HTR-8/SVneo (cell line): ENCODE measurements around the gene CYB5D1.

Experiments
- DNase-seq: peaks from one replicate; pipeline ENCODE4 v3.0.0; 2011; ENCODE audit warnings: low spot score, mixed read lengths; ENCODE audit not compliant: insufficient read length
- FAIRE-seq: peaks from 2 replicates; lab custom pipeline; 2011; peaks lifted over from hg19 to GRCh38; lab: Jason Lieb, UNC

CYB5D1 gene

DNA sequence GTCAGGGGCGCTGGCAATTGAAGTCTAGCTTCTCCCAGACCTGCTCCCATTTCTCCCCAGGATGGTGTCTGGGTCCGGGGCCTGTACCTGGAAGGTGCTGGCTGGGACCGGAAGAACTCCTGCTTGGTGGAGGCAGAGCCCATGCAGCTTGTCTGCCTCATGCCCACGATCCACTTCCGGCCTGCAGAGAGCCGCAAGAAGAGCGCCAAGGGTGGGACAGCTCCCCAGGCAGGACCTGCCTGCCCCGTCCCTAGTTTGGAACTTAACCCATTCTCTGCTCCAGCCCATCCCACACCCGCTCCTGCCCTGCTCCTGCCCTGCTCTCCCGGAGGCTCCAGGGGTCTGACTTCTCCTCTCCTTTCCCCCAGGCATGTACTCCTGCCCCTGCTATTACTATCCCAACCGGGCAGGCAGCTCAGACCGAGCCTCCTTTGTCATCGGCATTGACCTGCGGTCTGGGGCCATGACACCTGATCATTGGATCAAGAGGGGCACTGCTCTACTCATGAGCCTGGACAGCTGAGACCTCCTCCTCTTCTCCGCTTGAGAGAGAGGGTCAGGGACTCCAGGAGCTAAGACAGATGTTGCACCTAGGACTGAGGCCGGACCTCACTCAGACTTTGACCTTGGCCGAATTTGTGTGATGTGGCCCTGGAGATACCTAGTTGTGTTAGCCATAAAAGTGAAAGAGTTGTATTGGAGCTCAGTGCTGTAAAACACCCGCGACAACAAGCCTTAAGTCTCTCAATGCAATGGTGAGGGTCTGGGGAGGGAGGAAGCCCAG is 24.6 kb upstream of the CYB5D1 start:
- no peak for FAIRE-seq
- no peak for DNase-seq

- peak; percentile 96 for FAIRE-seq
- peak; percentile 93 for DNase-seq
Measured at GRCh38 chr17:7833795-7834541, 23.8 kb upstream of the CYB5D1 start, which contains the start of gene KDM6B. Gene KDM6B, plus strand, starts transcription at chr17:7834217. Its CDS starts 11,338 bp downstream, at chr17:7845555.

GRCh38 chr17:7834542-7834956 is 23.3 kb upstream of the CYB5D1 start:
- no peak for FAIRE-seq

DNA sequence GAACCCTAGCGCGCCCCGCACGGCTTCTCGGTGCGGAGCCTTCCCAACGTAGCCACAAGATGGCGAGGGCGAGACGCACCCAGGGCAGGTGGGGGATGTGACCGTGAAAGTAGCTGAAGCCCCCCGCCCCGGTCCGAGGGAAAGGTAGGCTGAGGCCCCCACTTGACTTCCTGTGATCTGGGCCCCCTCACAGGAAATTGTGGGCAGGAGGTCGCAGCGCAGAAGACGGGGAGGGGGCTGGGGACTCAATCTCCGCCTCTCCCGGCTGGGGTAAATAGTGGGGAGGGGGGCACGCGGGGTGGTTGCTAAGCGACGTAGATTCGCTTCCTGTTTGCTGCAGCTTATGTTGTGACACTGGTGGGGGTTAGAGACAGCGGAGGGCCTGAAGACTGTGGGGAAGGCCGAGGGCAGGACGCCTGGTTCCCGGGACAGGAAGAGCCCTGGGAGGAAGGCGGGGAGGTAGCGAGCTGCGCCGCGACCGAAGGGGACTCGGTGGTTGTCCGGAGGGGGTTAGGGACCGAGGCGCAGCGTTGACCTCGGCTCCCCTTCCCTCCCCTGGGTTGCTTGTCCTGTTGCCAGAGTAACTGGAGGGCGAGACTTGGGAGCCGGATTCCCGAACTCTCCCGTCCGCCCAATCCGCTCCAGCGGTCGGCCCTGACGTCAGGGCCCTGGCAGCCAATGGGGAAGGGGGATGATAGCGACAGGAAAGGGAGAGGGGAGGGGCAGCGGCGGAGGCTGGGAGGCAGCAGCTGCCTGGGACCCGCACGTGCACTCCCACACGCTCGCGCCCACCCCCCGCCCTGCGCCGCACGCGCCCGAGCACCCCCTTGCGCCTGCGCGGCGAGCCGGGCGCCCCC is 22.6 kb upstream of the CYB5D1 start:
- FAIRE-seq = peak; percentile 99

More at GRCh38 chr17:7834542-7834956, 23.3 kb upstream of the CYB5D1 start:
- DNase-seq = no peak

DNA sequence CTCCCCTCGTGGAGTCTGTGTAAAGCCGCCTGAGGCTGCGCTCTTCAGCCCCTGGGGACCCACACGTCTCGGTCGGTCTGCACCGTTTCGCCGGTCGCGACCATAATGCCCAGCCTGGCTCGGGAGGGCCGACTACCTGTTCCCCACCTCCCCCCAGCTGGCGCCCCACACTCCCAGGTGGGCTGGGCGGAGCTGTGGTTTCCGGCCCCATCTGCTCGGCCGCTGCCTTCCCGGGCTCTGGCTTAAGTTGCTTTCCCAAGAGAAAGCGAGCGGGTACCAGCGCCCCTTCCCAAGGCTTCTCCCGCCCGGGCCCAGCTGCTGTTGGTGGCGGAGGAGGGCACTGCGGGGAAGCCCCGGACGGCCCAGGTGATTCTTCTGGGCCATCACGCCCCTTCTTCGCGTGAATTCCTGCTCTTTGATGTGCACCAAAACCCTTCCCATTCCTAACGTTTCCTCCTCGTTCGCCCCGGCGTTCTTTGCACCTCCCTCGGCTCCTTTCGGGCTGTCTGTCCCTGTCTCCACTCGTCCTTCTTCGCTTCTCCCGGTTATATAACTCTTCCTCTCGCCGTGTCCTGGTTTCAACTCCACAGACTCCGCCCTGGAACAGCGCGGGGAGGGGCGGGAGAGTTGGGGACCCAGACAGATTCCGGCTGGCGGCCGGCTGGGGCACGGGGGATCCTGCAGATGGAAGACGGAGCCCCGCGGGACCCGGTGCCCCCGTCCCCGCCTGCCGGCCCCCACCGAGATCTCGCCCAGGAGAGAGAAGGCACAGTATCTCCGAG is 21.8 kb upstream of the CYB5D1 start:
- DNase-seq (no peak), FAIRE-seq (no peak)

More for the DNA sequence above, 22.6 kb upstream of the CYB5D1 start:
- DNase-seq = peak; percentile 98

GRCh38 chr17:7836596-7837407 is 21.0 kb upstream of the CYB5D1 start:
- DNase-seq (peak; percentile 87), FAIRE-seq (peak; percentile 92)

DNA sequence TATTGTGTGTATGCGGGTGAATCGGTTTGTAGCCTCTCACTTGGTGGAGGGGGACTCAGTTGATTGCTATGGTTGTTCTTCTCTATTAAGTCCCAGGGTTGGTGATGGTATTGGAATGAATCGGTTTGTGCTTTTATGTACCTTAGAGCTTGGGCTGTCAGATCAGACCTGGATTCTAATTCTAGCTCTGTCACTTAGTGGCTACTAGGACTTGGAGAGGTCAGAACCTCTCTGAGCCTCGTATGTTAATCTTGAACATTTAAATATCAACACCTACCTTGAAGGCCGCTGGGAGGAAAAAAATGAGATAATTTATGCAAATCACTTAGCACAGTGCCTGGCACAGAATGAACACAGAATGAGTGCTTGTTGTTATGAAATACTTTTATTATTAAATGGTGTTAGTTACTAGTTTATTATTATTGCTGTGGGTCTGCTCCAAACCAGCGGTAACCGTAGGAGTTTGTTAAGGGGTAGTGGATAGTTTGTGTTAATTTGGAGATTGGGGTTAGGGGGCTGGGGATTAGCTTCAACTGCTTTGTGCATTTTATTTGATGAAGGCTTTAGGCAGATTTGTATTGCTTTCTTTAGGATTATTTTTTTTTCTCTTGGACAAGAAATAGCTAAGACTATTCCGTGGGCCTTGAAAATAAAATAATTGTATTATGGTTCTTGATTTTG is 20.3 kb upstream of the CYB5D1 start:
- FAIRE-seq = no peak

GRCh38 chr17:7838090-7839075 is 19.4 kb upstream of the CYB5D1 start:
- FAIRE-seq = no peak
- no peak for DNase-seq

More for the DNA sequence above, 20.3 kb upstream of the CYB5D1 start:
- no peak for DNase-seq

DNA sequence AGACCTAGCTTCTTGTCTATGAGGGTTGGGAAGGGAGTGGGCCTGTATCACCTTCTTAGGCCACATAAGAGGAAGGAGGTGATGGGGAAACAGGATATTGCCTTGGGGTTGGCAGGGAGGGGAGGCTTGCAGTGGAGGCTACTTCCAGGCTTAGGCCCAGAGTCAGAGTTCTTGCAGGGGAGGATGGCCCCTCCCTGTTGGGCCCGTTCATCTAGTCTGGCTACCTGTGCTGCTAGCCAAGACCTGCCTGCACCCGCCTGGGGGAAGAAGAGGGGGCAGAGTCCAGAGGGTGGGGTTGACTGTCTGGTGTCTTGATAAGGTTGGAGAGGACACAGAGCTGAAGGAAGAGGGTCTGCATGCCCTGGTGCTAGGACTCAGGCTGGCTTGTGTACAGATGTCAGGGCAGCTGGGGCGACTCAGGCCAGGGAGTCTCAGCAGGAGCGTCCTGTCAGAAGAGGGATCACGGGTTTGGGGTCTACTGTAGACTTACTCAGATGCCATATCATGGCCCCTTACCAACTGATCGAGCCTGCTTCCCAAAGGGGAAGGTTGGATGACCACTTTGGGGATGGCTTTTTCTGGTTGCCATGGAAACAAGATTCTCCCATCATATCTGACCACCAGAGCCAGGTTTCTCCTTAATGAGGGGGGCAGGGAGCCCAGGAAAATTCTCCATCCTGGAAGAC is 18.5 kb upstream of the CYB5D1 start:
- DNase-seq (no peak), FAIRE-seq (no peak)

- no peak for DNase-seq
- no peak for FAIRE-seq
Measured at GRCh38 chr17:7839876-7840261, 17.9 kb upstream of the CYB5D1 start.

- DNase-seq = no peak
- FAIRE-seq = no peak
Measured at GRCh38 chr17:7840441-7840840, 17.4 kb upstream of the CYB5D1 start.

GRCh38 chr17:7840875-7841274 is 16.9 kb upstream of the CYB5D1 start:
- no peak for FAIRE-seq
- DNase-seq = no peak

- FAIRE-seq (peak; percentile 92), DNase-seq (peak; percentile 74)
Measured at GRCh38 chr17:7841396-7841914, 16.3 kb upstream of the CYB5D1 start.

- FAIRE-seq (peak; percentile 86), DNase-seq (peak; percentile 79)
Measured at GRCh38 chr17:7841915-7842379, 15.9 kb upstream of the CYB5D1 start.

DNA sequence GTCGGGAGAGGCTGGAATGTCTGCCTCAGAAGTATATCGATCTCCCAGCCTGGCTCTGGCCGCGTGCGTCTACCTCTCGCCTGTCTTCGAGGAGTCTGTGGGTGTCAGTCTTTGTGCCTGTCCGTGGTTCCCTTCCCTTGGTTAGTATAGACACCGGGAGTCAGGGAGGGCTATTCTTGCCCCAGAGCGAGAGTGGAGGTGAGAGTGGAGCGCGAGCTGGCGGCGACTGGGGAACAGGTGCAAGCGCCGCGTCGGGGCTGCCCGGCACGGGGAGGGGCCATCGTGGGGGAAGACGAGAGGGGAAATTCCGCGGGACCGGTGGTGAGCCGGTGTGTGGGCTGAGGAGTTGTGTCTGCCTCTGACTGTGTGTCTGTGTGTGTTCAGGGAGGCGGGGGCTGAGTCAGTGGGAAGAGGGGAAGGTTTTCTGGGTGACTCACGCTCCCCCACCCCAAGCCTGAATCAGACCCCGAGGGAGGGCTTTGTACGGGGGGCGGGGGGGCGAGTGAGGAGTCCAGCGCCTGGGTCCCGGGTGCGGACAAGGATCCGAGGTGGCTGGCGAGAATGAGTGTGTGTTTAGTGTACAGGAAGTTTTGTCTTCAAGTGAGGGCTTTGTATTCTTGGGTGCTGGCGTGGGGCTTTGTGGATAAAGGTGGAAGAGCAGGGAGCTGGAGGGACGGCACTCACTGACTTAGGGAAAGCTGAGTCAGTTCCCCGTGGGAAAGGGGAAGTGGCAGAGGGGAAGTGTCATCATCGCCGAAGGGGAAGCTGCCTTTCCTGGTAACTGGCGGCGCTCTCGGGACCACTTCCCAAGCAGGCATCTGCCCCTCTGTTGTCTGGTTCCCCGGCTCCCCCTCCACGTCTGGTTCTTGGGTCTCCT is 15.2 kb upstream of the CYB5D1 start:
- DNase-seq (peak; percentile 57), FAIRE-seq (peak; percentile 88)
